ENCODE results near the gene SEMA3C.

SEMA3C gene

DNA sequence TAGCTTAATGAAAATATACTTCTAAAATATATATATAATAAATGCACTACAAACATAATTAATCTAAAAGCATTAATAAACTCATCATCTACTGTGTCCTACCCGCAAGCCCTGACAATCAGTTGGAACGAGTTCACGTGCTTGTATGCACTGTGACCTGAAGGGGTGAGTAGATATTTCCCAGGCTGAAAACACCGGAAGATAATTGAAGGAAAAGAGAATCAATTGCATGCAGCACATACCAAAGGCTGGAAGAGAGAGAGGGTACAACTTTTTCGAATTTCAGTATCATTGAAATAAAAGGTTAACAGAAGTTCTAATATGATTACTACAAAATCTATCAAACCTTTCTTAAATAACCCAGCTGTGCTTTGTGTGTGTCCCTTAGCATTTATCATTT, 94.6 kb downstream of the SEMA3C start:
- TF ChIP-seq, protein P1, sequence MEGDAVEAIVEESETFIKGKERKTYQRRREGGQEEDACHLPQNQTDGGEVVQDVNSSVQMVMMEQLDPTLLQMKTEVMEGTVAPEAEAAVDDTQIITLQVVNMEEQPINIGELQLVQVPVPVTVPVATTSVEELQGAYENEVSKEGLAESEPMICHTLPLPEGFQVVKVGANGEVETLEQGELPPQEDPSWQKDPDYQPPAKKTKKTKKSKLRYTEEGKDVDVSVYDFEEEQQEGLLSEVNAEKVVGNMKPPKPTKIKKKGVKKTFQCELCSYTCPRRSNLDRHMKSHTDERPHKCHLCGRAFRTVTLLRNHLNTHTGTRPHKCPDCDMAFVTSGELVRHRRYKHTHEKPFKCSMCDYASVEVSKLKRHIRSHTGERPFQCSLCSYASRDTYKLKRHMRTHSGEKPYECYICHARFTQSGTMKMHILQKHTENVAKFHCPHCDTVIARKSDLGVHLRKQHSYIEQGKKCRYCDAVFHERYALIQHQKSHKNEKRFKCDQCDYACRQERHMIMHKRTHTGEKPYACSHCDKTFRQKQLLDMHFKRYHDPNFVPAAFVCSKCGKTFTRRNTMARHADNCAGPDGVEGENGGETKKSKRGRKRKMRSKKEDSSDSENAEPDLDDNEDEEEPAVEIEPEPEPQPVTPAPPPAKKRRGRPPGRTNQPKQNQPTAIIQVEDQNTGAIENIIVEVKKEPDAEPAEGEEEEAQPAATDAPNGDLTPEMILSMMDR (IDR thresholded peaks at IDR 0.05; ENCODE audit: extremely low read depth, insufficient read depth, missing control alignments): no peak
- in situ Hi-C loops (cut with MboI; ENCODE audit: low pct_unique_long_range_greater_than_20kb, low sequenced_read_pairs, unreplicated experiment): no loop called here
- DNase-seq (ENCODE audit: low spot score): no peak

DNA sequence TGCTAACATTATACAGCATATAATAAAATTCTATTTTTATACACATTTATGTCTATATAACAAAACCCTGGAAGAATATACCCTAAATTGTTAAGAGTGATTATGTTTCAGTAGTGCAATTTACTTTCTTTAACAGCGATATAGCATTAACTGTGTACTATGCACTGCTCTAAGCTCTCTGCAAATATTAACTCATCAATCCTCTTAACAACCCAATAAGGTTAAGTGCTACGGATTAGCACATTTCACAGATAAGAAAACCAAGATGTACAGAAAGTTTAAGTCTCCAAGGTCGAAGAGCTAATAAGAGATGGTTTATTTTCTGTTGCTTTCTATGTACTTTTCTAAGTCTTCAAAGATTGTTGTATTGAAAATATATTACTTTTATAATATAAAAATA, 95.8 kb downstream of the SEMA3C start:
- no peak for DNase-seq (ENCODE audit: low spot score)
- TF ChIP-seq, protein P1 (IDR thresholded peaks at IDR 0.05; ENCODE audit: extremely low read depth, insufficient read depth, missing control alignments): no peak
- in situ Hi-C loops (cut with MboI; ENCODE audit: low pct_unique_long_range_greater_than_20kb, low sequenced_read_pairs, unreplicated experiment): no loop called here

DNA sequence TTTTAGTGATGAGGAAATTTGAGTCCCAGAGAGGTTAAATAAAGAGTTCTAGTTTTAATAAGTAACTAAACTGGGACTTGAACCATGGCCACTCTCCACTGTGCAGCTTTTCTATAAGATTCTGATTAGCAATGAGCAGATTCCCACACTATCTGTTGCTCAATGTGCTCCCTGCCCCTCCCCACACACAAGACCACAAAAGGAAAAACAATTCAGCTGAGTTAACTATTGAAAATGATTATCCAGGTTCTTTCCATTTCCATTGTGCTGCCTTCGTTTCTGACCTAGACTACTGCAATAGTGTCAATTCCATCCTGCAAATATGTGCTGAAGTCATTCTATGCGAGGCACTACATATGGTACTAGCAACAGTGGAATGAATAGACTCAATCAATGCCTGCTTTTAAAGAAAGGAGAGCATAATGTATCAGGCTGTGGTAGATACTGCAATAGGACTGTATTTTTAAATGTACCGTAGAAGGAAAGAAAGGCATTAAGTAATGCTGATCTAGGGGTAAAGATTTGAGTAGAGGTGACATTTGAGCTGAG, 97.0 kb downstream of the SEMA3C start:
- in situ Hi-C loops (cut with MboI; ENCODE audit: low pct_unique_long_range_greater_than_20kb, low sequenced_read_pairs, unreplicated experiment): no loop called here

DNA sequence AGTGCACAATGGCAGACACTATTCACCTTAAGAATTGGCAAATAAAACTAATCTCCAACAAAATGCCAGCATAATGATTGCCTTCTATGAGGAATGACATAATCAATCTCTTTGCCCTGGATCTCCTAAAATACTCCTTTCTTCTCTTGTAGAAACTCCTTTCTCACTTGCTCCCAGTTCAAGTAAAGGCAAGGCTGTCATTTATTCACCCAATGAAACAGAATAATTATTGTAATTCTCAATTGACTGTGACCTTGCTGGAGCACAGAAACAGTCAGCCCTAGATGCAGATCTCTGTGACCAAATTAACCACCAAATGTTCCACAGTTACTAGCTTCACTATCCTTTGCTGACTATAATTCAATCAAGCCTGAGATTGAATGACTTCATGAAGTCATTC, 99.3 kb downstream of the SEMA3C start:
- TF ChIP-seq, protein P1 (IDR thresholded peaks at IDR 0.05; ENCODE audit: extremely low read depth, insufficient read depth, missing control alignments): no peak
- in situ Hi-C loops (cut with MboI; ENCODE audit: low pct_unique_long_range_greater_than_20kb, low sequenced_read_pairs, unreplicated experiment): no loop called here
- no peak for DNase-seq (ENCODE audit: low spot score)

More for the DNA sequence above, 97.0 kb downstream of the SEMA3C start:
- no peak for DNase-seq (ENCODE audit: low spot score)
- TF ChIP-seq, protein P1 (IDR thresholded peaks at IDR 0.05; ENCODE audit: extremely low read depth, insufficient read depth, missing control alignments): no peak

DNA sequence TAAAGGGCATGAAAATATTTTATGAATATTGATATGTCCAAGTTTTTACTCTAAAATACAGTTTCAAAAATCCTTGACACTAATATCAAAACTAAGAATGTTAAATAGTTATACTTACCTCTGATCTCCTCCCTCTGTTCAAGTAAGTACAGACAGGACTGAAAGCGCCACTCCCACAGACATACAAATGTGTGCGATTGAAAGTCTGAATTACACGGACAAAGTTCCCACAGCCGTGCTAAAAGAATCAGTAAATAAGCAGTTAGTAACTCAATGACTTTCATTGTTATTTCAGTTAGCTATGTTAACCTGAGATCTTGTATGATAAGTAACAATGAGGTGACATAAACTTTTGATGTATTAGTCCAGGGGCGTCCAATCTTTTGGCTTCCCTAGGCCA, 100.7 kb downstream of the SEMA3C start:
- no peak for DNase-seq (ENCODE audit: low spot score)
- in situ Hi-C loops (cut with MboI; ENCODE audit: low pct_unique_long_range_greater_than_20kb, low sequenced_read_pairs, unreplicated experiment): no loop called here
- TF ChIP-seq, protein P1 (IDR thresholded peaks at IDR 0.05; ENCODE audit: extremely low read depth, insufficient read depth, missing control alignments): no peak

DNA sequence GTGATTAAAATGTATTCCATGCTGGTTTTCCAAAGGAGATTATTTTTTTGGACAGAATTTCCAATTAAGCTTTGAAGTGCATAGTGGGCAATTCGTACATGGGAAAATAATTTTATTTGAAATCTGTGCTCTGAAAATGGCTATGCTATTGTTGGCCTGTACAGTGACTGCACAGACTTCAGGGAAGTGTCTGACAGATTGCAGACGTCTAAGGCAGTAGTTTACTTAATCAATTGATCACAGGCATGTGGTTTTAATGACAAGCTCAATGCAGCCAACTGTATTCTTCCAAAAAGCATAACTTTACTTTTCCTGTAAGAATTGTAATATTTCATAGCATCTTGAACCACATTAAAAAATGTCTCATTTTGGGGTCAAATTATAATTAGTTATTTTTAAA, 102.0 kb downstream of the SEMA3C start:
- in situ Hi-C loops (cut with MboI; ENCODE audit: low pct_unique_long_range_greater_than_20kb, low sequenced_read_pairs, unreplicated experiment): no loop called here
- DNase-seq (ENCODE audit: low spot score): no peak
- TF ChIP-seq, protein P1 (IDR thresholded peaks at IDR 0.05; ENCODE audit: extremely low read depth, insufficient read depth, missing control alignments): no peak

DNA sequence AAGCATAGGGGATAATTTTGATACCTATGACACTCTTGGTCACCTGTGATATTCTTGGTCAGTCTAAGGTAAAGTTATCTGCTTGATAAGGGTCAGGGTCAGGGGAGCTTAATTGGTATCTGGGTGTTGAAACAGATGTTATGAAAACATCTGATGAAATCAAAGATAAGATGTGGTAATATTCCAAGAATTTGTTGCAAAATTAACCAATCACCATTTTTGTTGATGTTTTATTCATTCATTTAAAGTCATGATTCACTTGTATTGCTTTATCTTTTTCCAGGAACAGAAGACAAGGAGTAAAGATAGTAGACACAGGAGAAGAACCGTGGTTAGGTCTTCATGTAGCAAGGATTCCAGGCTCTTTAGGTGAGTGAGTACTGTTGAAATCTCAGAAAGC, 103.1 kb downstream of the SEMA3C start:
- TF ChIP-seq, protein P1 (IDR thresholded peaks at IDR 0.05; ENCODE audit: extremely low read depth, insufficient read depth, missing control alignments): no peak
- no peak for DNase-seq (ENCODE audit: low spot score)
- in situ Hi-C loops (cut with MboI; ENCODE audit: low pct_unique_long_range_greater_than_20kb, low sequenced_read_pairs, unreplicated experiment): no loop called here

Measured in GM13977 (cell line).